GM12873 (cell line): ENCODE measurements around the gene ATG2A.
A peak's percentile ranks its signal among the peaks of the same experiment; 100 is the strongest.

Source experiments
- TF ChIP-seq, protein P1 (sequence below): IDR thresholded peaks from 2 replicates; pipeline ENCODE4 v1.5.1; 2012; ENCODE audit warnings: low read depth, mild to moderate bottlenecking, moderate library complexity, low read length, control low read depth; ENCODE audit not compliant: insufficient read depth; ENCODE audit errors: missing control alignments

Gene ATG2A

DNA sequence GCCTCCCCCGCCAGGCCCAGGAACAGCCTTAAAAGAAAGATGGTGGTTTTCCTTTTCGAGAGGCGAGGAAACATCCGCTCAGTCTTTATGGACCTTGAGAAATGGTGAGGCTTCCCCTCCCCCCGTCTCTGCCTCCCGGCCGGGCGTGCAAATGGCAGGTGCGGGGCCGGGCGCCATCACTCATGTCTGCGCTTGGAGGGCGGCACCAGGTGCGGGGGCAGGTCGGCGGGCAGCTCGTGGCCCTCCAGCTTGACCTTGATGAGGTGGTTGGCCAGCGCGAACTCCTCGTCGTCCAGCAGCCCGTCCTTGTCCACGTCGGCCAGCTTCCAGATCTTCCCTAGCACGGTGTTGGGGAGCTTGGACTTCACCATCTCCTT is 62.9 kb downstream of the ATG2A start:
- TF ChIP-seq, protein P1, sequence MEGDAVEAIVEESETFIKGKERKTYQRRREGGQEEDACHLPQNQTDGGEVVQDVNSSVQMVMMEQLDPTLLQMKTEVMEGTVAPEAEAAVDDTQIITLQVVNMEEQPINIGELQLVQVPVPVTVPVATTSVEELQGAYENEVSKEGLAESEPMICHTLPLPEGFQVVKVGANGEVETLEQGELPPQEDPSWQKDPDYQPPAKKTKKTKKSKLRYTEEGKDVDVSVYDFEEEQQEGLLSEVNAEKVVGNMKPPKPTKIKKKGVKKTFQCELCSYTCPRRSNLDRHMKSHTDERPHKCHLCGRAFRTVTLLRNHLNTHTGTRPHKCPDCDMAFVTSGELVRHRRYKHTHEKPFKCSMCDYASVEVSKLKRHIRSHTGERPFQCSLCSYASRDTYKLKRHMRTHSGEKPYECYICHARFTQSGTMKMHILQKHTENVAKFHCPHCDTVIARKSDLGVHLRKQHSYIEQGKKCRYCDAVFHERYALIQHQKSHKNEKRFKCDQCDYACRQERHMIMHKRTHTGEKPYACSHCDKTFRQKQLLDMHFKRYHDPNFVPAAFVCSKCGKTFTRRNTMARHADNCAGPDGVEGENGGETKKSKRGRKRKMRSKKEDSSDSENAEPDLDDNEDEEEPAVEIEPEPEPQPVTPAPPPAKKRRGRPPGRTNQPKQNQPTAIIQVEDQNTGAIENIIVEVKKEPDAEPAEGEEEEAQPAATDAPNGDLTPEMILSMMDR: no peak

- TF ChIP-seq, protein P1: no peak
Measured at GRCh38 chr11:64853709-64854108, 63.3 kb downstream of the ATG2A start.

GRCh38 chr11:64852804-64853509 is 64.1 kb downstream of the ATG2A start:
- TF ChIP-seq, protein P1: no peak

DNA sequence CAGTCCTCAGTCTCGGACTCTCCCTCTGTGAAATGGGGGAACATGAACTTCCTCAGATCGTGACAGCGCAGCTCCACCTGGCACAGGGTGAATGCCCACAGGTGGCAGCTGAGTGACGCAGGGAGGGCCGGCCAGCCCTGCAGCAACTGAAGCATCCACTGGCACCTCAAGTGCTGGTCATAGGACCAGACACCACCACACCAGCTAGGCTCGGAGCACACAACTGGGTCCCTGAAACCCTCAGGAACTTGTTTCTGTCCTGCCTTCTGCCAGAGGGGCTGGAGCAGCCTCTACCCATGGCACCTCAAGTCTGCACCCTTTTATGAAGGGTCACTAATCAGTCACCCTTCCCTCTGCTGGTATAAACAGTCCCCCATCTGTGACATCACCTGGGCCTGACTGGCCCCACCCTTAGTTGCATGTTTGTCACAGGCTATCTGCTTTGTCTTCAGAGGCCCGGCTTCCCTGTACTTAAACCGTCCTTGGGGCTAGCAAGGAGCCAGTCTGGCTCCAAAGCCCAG is 65.1 kb downstream of the ATG2A start:
- TF ChIP-seq, protein P1: no peak

GRCh38 chr11:64850979-64851567 is 65.9 kb downstream of the ATG2A start:
- TF ChIP-seq, protein P1: peak; percentile 51

- TF ChIP-seq, protein P1: no peak
Measured at GRCh38 chr11:64849598-64850356, 67.2 kb downstream of the ATG2A start.
